ENCODE data around the gene TECRL. TPM values are rescaled to one million over a fixed set of nuclear protein-coding genes. Genes with fewer than 3 reads are reported as not detected.

TECRL gene
- total RNA-seq, 1 experiment from 2014 or later: not detected

- intact Hi-C loops (cut with micrococcal nuclease; ENCODE audit: unreplicated experiment) (no loop called here), in situ Hi-C loops (cut with HindIII; ENCODE audit: low pct_unique_long_range_greater_than_20kb, low sequenced_read_pairs) (no loop called here)
- TF ChIP-seq TCF7L2 (IDR thresholded peaks at IDR 0.05; ENCODE audit: low read depth, low read length) (no peak), SIN3A (IDR thresholded peaks at IDR 0.05; ENCODE audit: borderline replicate concordance, insufficient read depth, low read depth, low read length) (no peak)
- TF ChIP-seq, protein P1, sequence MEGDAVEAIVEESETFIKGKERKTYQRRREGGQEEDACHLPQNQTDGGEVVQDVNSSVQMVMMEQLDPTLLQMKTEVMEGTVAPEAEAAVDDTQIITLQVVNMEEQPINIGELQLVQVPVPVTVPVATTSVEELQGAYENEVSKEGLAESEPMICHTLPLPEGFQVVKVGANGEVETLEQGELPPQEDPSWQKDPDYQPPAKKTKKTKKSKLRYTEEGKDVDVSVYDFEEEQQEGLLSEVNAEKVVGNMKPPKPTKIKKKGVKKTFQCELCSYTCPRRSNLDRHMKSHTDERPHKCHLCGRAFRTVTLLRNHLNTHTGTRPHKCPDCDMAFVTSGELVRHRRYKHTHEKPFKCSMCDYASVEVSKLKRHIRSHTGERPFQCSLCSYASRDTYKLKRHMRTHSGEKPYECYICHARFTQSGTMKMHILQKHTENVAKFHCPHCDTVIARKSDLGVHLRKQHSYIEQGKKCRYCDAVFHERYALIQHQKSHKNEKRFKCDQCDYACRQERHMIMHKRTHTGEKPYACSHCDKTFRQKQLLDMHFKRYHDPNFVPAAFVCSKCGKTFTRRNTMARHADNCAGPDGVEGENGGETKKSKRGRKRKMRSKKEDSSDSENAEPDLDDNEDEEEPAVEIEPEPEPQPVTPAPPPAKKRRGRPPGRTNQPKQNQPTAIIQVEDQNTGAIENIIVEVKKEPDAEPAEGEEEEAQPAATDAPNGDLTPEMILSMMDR (IDR thresholded peaks at IDR 0.05): no peak
- TF ChIP-seq, protein P2, sequence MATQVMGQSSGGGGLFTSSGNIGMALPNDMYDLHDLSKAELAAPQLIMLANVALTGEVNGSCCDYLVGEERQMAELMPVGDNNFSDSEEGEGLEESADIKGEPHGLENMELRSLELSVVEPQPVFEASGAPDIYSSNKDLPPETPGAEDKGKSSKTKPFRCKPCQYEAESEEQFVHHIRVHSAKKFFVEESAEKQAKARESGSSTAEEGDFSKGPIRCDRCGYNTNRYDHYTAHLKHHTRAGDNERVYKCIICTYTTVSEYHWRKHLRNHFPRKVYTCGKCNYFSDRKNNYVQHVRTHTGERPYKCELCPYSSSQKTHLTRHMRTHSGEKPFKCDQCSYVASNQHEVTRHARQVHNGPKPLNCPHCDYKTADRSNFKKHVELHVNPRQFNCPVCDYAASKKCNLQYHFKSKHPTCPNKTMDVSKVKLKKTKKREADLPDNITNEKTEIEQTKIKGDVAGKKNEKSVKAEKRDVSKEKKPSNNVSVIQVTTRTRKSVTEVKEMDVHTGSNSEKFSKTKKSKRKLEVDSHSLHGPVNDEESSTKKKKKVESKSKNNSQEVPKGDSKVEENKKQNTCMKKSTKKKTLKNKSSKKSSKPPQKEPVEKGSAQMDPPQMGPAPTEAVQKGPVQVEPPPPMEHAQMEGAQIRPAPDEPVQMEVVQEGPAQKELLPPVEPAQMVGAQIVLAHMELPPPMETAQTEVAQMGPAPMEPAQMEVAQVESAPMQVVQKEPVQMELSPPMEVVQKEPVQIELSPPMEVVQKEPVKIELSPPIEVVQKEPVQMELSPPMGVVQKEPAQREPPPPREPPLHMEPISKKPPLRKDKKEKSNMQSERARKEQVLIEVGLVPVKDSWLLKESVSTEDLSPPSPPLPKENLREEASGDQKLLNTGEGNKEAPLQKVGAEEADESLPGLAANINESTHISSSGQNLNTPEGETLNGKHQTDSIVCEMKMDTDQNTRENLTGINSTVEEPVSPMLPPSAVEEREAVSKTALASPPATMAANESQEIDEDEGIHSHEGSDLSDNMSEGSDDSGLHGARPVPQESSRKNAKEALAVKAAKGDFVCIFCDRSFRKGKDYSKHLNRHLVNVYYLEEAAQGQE (IDR thresholded peaks at IDR 0.05; ENCODE audit: insufficient read depth in 1 of 2, low read depth in 2 of 2, low read length in 1 of 2): no peak
- Histone ChIP-seq H3K27me3 (ENCODE audit: control insufficient read depth, insufficient read depth, low read length) (no peaks in the 10 kb centered on the region), H3K27ac (ENCODE audit: low read length) (no peak overlapping the region), H3K36me3 (ENCODE audit: control insufficient read depth, insufficient read depth, low read length) (no peaks in the 10 kb centered on the region), H3K4me3 (ENCODE audit: low read depth in 2 of 2, low read length in 2 of 2) (no peak overlapping the region), H3K9me3 (ENCODE audit: control insufficient read depth, insufficient read depth, low read depth, low read length) (no peaks in the 10 kb centered on the region), H3K4me1 (ENCODE audit: control insufficient read depth, insufficient read depth, low read length) (no peaks in the 10 kb centered on the region)
- DNase-seq (ENCODE audit: low read depth, low spot score) (no peak), ATAC-seq (no peak)
- ChIA-PET CTCF (no interaction called here), POLR2A (no interaction called here)
- BruUV-seq (replicated peaks): no TSS peak
Measured at GRCh38 chr4:64430933-64431332, 21.7 kb upstream of the TECRL start.

GRCh38 chr4:64417974-64418373 is 8.7 kb upstream of the TECRL start:
- no TSS peak for BruUV-seq (replicated peaks)
- Histone ChIP-seq H3K27me3 (ENCODE audit: control insufficient read depth, insufficient read depth, low read length) (no peaks in the 10 kb centered on the region), H3K9me3 (ENCODE audit: control insufficient read depth, insufficient read depth, low read depth, low read length) (no peaks in the 10 kb centered on the region), H3K4me1 (ENCODE audit: control insufficient read depth, insufficient read depth, low read length) (no peaks in the 10 kb centered on the region), H3K27ac (ENCODE audit: low read length) (no peak overlapping the region), H3K36me3 (ENCODE audit: control insufficient read depth, insufficient read depth, low read length) (no peaks in the 10 kb centered on the region), H3K4me3 (ENCODE audit: low read depth in 2 of 2, low read length in 2 of 2) (no peak overlapping the region)
- ChIA-PET POLR2A (no interaction called here), CTCF (no interaction called here)
- DNase-seq (ENCODE audit: low read depth, low spot score) (no peak), ATAC-seq (no peak)
- intact Hi-C loops (cut with micrococcal nuclease; ENCODE audit: unreplicated experiment): no loop called here
- TF ChIP-seq TCF7L2 (IDR thresholded peaks at IDR 0.05; ENCODE audit: low read depth, low read length) (no peak), POLR2AphosphoS5 (IDR thresholded peaks at IDR 0.05; ENCODE audit: low read depth, low read length) (no peak), SIN3A (IDR thresholded peaks at IDR 0.05; ENCODE audit: borderline replicate concordance, insufficient read depth, low read depth, low read length) (no peak)
- TF ChIP-seq, protein P2 (IDR thresholded peaks at IDR 0.05; ENCODE audit: insufficient read depth in 1 of 2, low read depth in 2 of 2, low read length in 1 of 2): no peak
- TF ChIP-seq, protein P1 (IDR thresholded peaks at IDR 0.05): no peak
- in situ Hi-C loops (cut with HindIII; ENCODE audit: low pct_unique_long_range_greater_than_20kb, low sequenced_read_pairs): no loop called here

Measured in Panc1 (cell line).